OCI-LY7 (cell line): ENCODE data around the gene CYP1B1. TPM values are rescaled to one million over a fixed set of nuclear protein-coding genes. Genes with fewer than 3 reads are reported as not detected.

Experiments used
- BruUV-seq: library from RNA; stranded (reverse); fragments of 400-500 nt; replicated peaks from 2 replicates; lab custom pipeline; 2021; lab: Mats Ljungman, UMichigan
- CTCF ChIA-PET: fragments of 300-600 bp; sonication (Branson Sonifier 250); formaldehyde crosslinking; loops from one replicate; lab custom pipeline; 2022; ENCODE audit warnings: antibody characterized with exemption; ENCODE audit not compliant: unreplicated experiment; lab: Charles Lee
- POLR2A ChIA-PET: fragments of 300-600 bp; sonication (Branson Sonifier 250); formaldehyde crosslinking; loops from one replicate; lab custom pipeline; 2022; ENCODE audit warnings: antibody characterized with exemption; lab: Charles Lee
- DNase-seq: peaks from one replicate; pipeline ENCODE4 v3.0.0-alpha.2; 2015; ENCODE audit warnings: low spot score
- H2AFZ ChIP-seq: fragments of 200-600 bp; sonication (generic), shearing (Covaris generic); 2 replicates; pipeline ENCODE4 v1.6.1; 2014; ENCODE audit warnings: mild to moderate bottlenecking, antibody characterized with exemption, low read length, moderate library complexity
- H3K27ac ChIP-seq: fragments of 200-600 bp; sonication (generic); 2 replicates; pipeline ENCODE4 v1.5.1; 2014; ENCODE audit warnings: mixed run types, low read depth, mild to moderate bottlenecking, moderate library complexity, low read length, inconsistent platforms; ENCODE audit not compliant: poor library complexity, severe bottlenecking
- H3K36me3 ChIP-seq: fragments of 200-600 bp; sonication (generic); 2 replicates; pipeline ENCODE4 v1.6.1; 2014; ENCODE audit warnings: mild to moderate bottlenecking, antibody characterized with exemption, low read length, moderate library complexity, mixed read lengths; ENCODE audit not compliant: insufficient read depth
- H3K4me1 ChIP-seq: fragments of 200-600 bp; sonication (generic); 2 replicates; pipeline ENCODE4 v1.5.1; 2014; ENCODE audit warnings: mild to moderate bottlenecking, low read length; ENCODE audit not compliant: insufficient read depth, poor library complexity, severe bottlenecking
- H3K4me2 ChIP-seq: fragments of 200-600 bp; sonication (generic); 2 replicates; pipeline ENCODE4 v1.6.1; 2014; ENCODE audit warnings: mild to moderate bottlenecking, low read length
- H3K4me3 ChIP-seq: fragments of 200-600 bp; sonication (generic); 2 replicates; pipeline ENCODE4 v1.5.1; 2014; ENCODE audit warnings: mild to moderate bottlenecking, low read depth, low read length; ENCODE audit not compliant: poor library complexity, severe bottlenecking
- H3K79me2 ChIP-seq: fragments of 200-600 bp; sonication (generic); 2 replicates; pipeline ENCODE4 v1.6.1; 2016; ENCODE audit warnings: low read depth, mild to moderate bottlenecking, low read length, moderate library complexity, mixed read lengths; ENCODE audit not compliant: insufficient read depth
- H3K9me2 ChIP-seq: fragments of 200-600 bp; sonication (generic); 2 replicates; pipeline ENCODE4 v1.6.1; 2016; ENCODE audit warnings: mild to moderate bottlenecking, low read length, mixed read lengths; ENCODE audit not compliant: insufficient read depth
- H3K9me3 ChIP-seq: fragments of 200-600 bp; sonication (generic); 2 replicates; pipeline ENCODE4 v1.6.1; 2014; ENCODE audit warnings: mild to moderate bottlenecking, mixed run types, low read length, mixed read lengths
- H4K20me1 ChIP-seq: fragments of 200-600 bp; sonication (generic); 2 replicates; pipeline ENCODE4 v1.6.1; 2014; ENCODE audit warnings: mild to moderate bottlenecking, antibody characterized with exemption, low read length, moderate library complexity, mixed read lengths; ENCODE audit not compliant: insufficient read depth
- CTCF ChIP-seq: fragments of 200-600 bp; sonication (generic); conservative IDR thresholded peaks from 2 replicates; pipeline ENCODE4 v1.5.1; 2014; ENCODE audit warnings: mild to moderate bottlenecking, antibody characterized with exemption, low read length, moderate library complexity, mixed read lengths
- EZH2phosphoT487 ChIP-seq: fragments of 200-600 bp; sonication (generic); IDR thresholded peaks from 2 replicates; pipeline ENCODE4 v1.6.1; 2018; ENCODE audit warnings: low read depth, borderline replicate concordance, mild to moderate bottlenecking, mixed run types, antibody characterized with exemption, low read length, moderate library complexity, mixed read lengths
- intact Hi-C: fragments of 100-400 bp; cut with micrococcal nuclease; formaldehyde crosslinking; loops from one replicate; pipeline ENCODE4 v1.10.0; 2022; ENCODE audit not compliant: unreplicated experiment
- total RNA-seq, 2 experiments: library from RNA; depleted of rRNA in 1 of 2; stranded (reverse); fragments of >200 nt in 1 of 2; shearing (Covaris generic) in 1 of 2; gene quantifications; 2 replicates each; pipeline ENCODE4 v1.2.3, GENCODE V29; 2014 to 2022

The CYP1B1 gene
- total RNA-seq, 2 experiments from 2014 or later: 0.44 TPM; not detected in 1

GRCh38 chr2:38057651-38058410 is 18.1 kb downstream of the CYP1B1 start:
- intact Hi-C loops: no loop called here
- H3K79me2 ChIP-seq: no peaks in the 10 kb centered on the region
- TF ChIP-seq EZH2phosphoT487 (no peak), CTCF (no peak)
- no TSS peak for BruUV-seq
- no peak overlapping the region for H2AFZ ChIP-seq
- H4K20me1 ChIP-seq: no peaks in the 10 kb centered on the region
- no peak overlapping the region for H3K4me3 ChIP-seq
- POLR2A ChIA-PET: no interaction called here
- H3K9me2 ChIP-seq: no peaks in the 10 kb centered on the region
- DNase-seq: no peak
- H3K9me3 ChIP-seq: no peaks in the 10 kb centered on the region
- no peak overlapping the region for H3K27ac ChIP-seq
- no peaks in the 10 kb centered on the region for H3K4me1 ChIP-seq
- H3K4me2 ChIP-seq: no peak overlapping the region
- no peaks in the 10 kb centered on the region for H3K36me3 ChIP-seq
- CTCF ChIA-PET: no interaction called here

DNA sequence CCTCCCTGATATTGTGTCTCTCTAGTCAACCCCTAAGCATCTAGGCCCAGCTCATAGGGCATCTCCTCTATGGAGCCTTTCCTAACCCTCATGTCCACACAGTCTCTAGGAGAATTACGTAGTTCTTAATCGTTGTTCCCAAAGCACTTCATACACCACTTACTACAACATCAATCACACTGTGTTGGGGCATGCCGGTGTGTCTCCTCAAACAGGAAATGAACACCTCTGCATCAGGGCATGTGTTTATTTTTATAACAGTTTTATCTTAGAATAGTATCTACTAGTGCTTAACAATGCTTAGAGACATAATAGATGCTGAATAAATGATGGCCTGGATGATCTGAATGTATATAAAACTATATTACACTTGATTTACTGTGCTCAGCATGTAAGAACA is 19.7 kb downstream of the CYP1B1 start:
- Histone ChIP-seq H3K4me1 (no peaks in the 10 kb centered on the region), H2AFZ (no peak overlapping the region), H3K27ac (no peak overlapping the region), H4K20me1 (no peaks in the 10 kb centered on the region), H3K9me3 (no peaks in the 10 kb centered on the region), H3K4me2 (no peak overlapping the region), H3K4me3 (no peak overlapping the region), H3K36me3 (no peaks in the 10 kb centered on the region), H3K79me2 (no peaks in the 10 kb centered on the region), H3K9me2 (no peaks in the 10 kb centered on the region)
- no peak for TF ChIP-seq CTCF
- no peak for TF ChIP-seq EZH2phosphoT487
- intact Hi-C loops: no loop called here
- DNase-seq: no peak
- ChIA-PET CTCF (no interaction called here), POLR2A (no interaction called here)
- no TSS peak for BruUV-seq

DNA sequence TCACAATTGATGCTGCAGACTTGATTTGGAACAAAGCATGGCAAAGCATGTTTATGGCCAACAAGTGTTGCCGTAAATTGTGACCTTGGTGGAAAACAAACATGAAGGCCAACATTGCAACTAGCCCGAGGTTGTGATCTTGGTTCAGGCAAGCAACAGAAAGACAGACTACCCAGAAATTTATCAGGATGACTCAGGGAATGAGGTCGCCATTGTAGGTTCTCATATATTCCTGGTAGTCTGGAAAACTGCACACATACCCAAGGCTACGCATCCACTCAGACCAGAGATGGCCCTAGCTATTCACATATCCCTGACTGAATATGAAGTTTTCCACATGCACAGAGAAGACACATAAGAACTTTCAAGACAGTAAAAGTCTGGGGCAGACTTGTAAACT is 30.1 kb downstream of the CYP1B1 start:
- Histone ChIP-seq H3K36me3 (no peaks in the 10 kb centered on the region), H3K79me2 (no peaks in the 10 kb centered on the region), H3K27ac (no peak overlapping the region), H3K4me1 (no peaks in the 10 kb centered on the region), H2AFZ (no peak overlapping the region), H4K20me1 (no peaks in the 10 kb centered on the region), H3K9me2 (no peaks in the 10 kb centered on the region), H3K4me2 (no peak overlapping the region), H3K9me3 (no peaks in the 10 kb centered on the region), H3K4me3 (no peak overlapping the region)
- POLR2A ChIA-PET: no interaction called here
- no peak for DNase-seq
- no TSS peak for BruUV-seq
- intact Hi-C loops: no loop called here
- TF ChIP-seq CTCF: no peak
- no peak for TF ChIP-seq EZH2phosphoT487
- CTCF ChIA-PET: interaction anchor here (0.6 kb wide), 1 partner anchor 437 kb away, joined by 3 read pairs; no protein-coding TSS in a partner anchor
